AG04450 (cell line): ENCODE results near the gene TOMM40L. TPM values are rescaled to one million over a fixed set of nuclear protein-coding genes. Genes with fewer than 3 reads are reported as not detected.

Experiments
- CTCF ChIA-PET: fragments of 300-600, 350-600 bp; formaldehyde crosslinking; extraction: SDS; loops from one replicate; lab custom pipeline; 2022; ENCODE audit warnings: antibody characterized with exemption, inconsistent platforms; lab: Charles Lee
- POLR2A ChIA-PET: fragments of 350-600 bp; formaldehyde crosslinking; extraction: SDS; loops from one replicate; lab custom pipeline; 2021; ENCODE audit warnings: antibody characterized with exemption, inconsistent platforms; lab: Yijun Ruan, JAX
- DNase-seq: peaks from one replicate; pipeline ENCODE4 v3.0.0-alpha.2; 2011; ENCODE audit warnings: low read depth, low spot score
- H3K27ac ChIP-seq: one replicate; pipeline ENCODE4 v1.5.1; 2012; ENCODE audit warnings: low read depth, low read length, control low read depth
- H3K27me3 ChIP-seq: one replicate; pipeline ENCODE4 v1.6.0; 2012; ENCODE audit warnings: low read length; ENCODE audit not compliant: control insufficient read depth, insufficient read depth
- H3K4me3 ChIP-seq: 2 replicates; pipeline ENCODE4 v1.5.1; 2011; ENCODE audit warnings: mild to moderate bottlenecking, low read depth, low read length, control low read depth
- H3K9me3 ChIP-seq: 2 replicates; pipeline ENCODE4 v1.5.1; 2012; ENCODE audit warnings: low read length; ENCODE audit not compliant: control insufficient read depth, insufficient read depth
- CTCF ChIP-seq: IDR thresholded peaks from 2 replicates; pipeline ENCODE4 v1.5.1; 2011; ENCODE audit warnings: low read depth, low read length, control low read depth, inconsistent platforms
- polyA plus RNA-seq: library from polyadenylated mRNA; depleted of rRNA; stranded (reverse); fragments of >200 nt; gene quantifications from 2 replicates; pipeline ENCODE4 v1.2.3, GENCODE V29; 2011

TOMM40L gene
- polyA plus RNA-seq, 1 experiment, result 9.3 TPM

DNA sequence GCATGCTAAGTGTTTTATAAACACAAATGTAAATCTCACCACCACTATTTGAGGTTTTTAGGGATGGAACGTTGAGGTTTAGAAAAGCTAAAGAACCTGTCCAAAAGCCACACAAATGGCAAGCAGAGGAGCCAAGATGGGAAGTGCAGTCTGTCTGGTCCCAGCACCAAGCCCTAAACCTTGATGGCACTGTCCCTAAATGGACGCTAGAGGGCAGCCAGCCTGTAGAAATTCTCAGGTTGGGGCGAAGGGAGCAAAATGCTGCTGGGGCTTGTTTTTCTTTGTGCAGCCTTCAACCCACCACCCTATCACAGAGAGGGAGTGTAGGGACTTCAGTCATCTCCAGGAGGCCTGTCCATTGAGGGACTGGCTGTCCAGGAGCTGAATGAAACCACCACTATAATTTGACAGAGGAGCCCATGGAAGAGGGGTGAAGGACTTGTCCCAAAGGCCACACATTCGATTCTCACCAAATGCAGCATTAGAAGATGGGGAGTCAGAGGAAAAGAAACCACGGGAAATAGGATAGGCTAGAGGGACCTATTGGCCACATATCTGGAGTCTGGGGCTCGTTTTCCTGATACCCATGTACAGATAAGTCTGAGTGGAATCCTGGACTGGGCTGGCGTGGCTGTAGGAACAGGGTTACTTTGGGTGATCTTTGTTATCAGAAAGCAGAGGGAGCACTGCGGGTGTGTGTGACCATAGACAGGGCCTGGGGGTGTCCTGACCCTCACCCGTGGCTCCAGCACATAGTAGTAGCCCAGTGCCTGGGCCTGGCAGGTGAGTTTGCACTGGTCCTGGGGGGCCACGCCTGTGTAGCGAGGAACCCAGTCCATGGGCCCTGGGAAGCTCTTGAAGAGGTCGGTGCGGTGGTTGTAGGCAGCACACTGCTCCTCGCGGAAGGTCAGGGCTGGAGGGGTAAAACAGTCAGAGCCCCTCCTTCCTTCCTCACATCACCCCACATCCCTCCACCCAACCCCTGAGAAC is 33.1 kb upstream of the TOMM40L start:
- H3K27ac ChIP-seq, result no peak overlapping the region
- no peaks in the 10 kb centered on the region for H3K27me3 ChIP-seq
- ChIA-PET CTCF (interaction anchor here (0.5 to 5.6 kb wide), 31 partner anchors 11 to 1124 kb away, joined by 3 to 92 read pairs (median 7); partner anchors contain the start of genes APOA2, B4GALT3, CASQ1 and FCER1G), POLR2A (interaction anchor here (1.3 kb wide), 2 partner anchors 9 to 33 kb away, joined by 3 to 5 read pairs; partner anchors contain the start of genes NDUFS2 and TOMM40L)
- no peak overlapping the region for H3K4me3 ChIP-seq
- peak; percentile 92 for TF ChIP-seq CTCF
- DNase-seq, result peak; percentile 37
- no peaks in the 10 kb centered on the region for H3K9me3 ChIP-seq

GRCh38 chr1:161193561-161194235 is 32.2 kb upstream of the TOMM40L start:
- Histone ChIP-seq H3K9me3 (no peaks in the 10 kb centered on the region), H3K4me3 (no peak overlapping the region), H3K27ac (no peak overlapping the region), H3K27me3 (no peaks in the 10 kb centered on the region)
- no peak for DNase-seq
- ChIA-PET CTCF (interaction anchor here (1.0 to 5.6 kb wide), 11 partner anchors 10 to 191 kb away, joined by 4 to 92 read pairs (median 20); partner anchors contain the start of genes B4GALT3, NDUFS2 and TOMM40L), POLR2A (interaction anchor here (1.3 kb wide), 1 partner anchor 32 kb away, joined by 5 read pairs; the partner anchor contains the start of gene TOMM40L)
- TF ChIP-seq CTCF, result no peak

DNA sequence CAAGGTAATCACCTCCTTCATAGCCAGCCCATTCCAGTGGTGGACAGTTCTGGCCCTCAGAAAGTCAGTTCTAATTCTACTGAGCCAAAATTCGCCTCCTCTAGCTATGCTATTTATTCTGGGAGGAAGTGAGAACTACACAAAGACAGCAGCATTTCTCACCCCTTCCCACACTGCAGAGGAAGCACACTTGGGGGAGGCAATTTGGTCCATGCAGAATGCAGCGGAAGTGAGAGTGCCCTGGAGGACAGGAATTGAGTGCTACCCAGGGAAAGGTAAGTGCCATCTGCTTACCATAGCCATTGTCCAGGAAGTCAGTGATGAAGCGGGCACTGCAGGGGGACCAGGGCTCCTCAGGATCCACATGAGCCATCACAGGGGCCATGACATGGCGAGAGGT is 30.7 kb upstream of the TOMM40L start:
- H3K27me3 ChIP-seq, result no peaks in the 10 kb centered on the region
- TF ChIP-seq CTCF, result no peak
- H3K27ac ChIP-seq, result no peak overlapping the region
- DNase-seq, result no peak
- H3K4me3 ChIP-seq, result no peak overlapping the region
- CTCF ChIA-PET, result interaction anchor here (0.6 to 5.6 kb wide), 3 partner anchors 9 to 197 kb away, joined by 3 to 65 read pairs (median 62); partner anchors contain the start of gene NDUFS2
- POLR2A ChIA-PET, result no interaction called here
- H3K9me3 ChIP-seq, result no peaks in the 10 kb centered on the region

DNA sequence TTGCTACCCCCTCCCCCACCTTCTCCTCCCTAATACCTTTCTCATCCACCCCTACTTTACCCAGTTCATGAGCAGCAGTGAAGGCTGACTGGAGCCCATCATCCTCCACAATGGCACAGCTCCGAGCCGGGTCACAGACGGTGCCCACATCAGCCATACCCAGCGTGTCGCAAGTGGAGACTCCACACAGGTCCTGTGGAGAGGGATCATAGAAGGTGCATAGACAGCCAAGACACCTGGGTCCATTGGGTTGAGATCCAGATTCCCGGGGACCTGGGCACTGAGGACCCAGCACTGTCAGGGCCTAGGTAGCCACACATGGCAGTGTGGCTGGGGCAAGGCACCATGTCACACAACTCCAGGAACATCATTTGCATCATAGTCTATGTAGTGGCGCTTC is 29.7 kb upstream of the TOMM40L start:
- DNase-seq, result no peak
- TF ChIP-seq CTCF, result no peak
- H3K4me3 ChIP-seq, result no peak overlapping the region
- H3K27ac ChIP-seq, result no peak overlapping the region
- ChIA-PET CTCF (interaction anchor here (1.9 kb wide), 1 partner anchor 186 kb away, joined by 13 read pairs; no protein-coding TSS in a partner anchor), POLR2A (interaction anchor here (0.7 kb wide), 1 partner anchor 10 kb away, joined by 4 read pairs; no protein-coding TSS in a partner anchor)
- H3K27me3 ChIP-seq, result no peaks in the 10 kb centered on the region
- H3K9me3 ChIP-seq, result no peaks in the 10 kb centered on the region
